OCI-LY7 (cell line): ENCODE data around the gene TPX2. TPM values are rescaled to one million over a fixed set of nuclear protein-coding genes. Genes with fewer than 3 reads are reported as not detected.

ENCODE experiments used
- BruUV-seq: library from RNA; stranded (reverse); fragments of 400-500 nt; replicated peaks from 2 replicates; lab custom pipeline; 2021; lab: Mats Ljungman, UMichigan
- CTCF ChIA-PET: fragments of 300-600 bp; sonication (Branson Sonifier 250); formaldehyde crosslinking; loops from one replicate; lab custom pipeline; 2022; ENCODE audit warnings: antibody characterized with exemption; ENCODE audit not compliant: unreplicated experiment; lab: Charles Lee
- POLR2A ChIA-PET: fragments of 300-600 bp; sonication (Branson Sonifier 250); formaldehyde crosslinking; loops from one replicate; lab custom pipeline; 2022; ENCODE audit warnings: antibody characterized with exemption; lab: Charles Lee
- DNase-seq: peaks from one replicate; pipeline ENCODE4 v3.0.0-alpha.2; 2015; ENCODE audit warnings: low spot score
- H2AFZ ChIP-seq: fragments of 200-600 bp; sonication (generic), shearing (Covaris generic); 2 replicates; pipeline ENCODE4 v1.6.1; 2014; ENCODE audit warnings: mild to moderate bottlenecking, antibody characterized with exemption, low read length, moderate library complexity
- H3K27ac ChIP-seq: fragments of 200-600 bp; sonication (generic); 2 replicates; pipeline ENCODE4 v1.5.1; 2014; ENCODE audit warnings: mixed run types, low read depth, mild to moderate bottlenecking, moderate library complexity, low read length, inconsistent platforms; ENCODE audit not compliant: poor library complexity, severe bottlenecking
- H3K36me3 ChIP-seq: fragments of 200-600 bp; sonication (generic); 2 replicates; pipeline ENCODE4 v1.6.1; 2014; ENCODE audit warnings: mild to moderate bottlenecking, antibody characterized with exemption, low read length, moderate library complexity, mixed read lengths; ENCODE audit not compliant: insufficient read depth
- H3K4me1 ChIP-seq: fragments of 200-600 bp; sonication (generic); 2 replicates; pipeline ENCODE4 v1.5.1; 2014; ENCODE audit warnings: mild to moderate bottlenecking, low read length; ENCODE audit not compliant: insufficient read depth, poor library complexity, severe bottlenecking
- H3K4me2 ChIP-seq: fragments of 200-600 bp; sonication (generic); 2 replicates; pipeline ENCODE4 v1.6.1; 2014; ENCODE audit warnings: mild to moderate bottlenecking, low read length
- H3K4me3 ChIP-seq: fragments of 200-600 bp; sonication (generic); 2 replicates; pipeline ENCODE4 v1.5.1; 2014; ENCODE audit warnings: mild to moderate bottlenecking, low read depth, low read length; ENCODE audit not compliant: poor library complexity, severe bottlenecking
- H3K79me2 ChIP-seq: fragments of 200-600 bp; sonication (generic); 2 replicates; pipeline ENCODE4 v1.6.1; 2016; ENCODE audit warnings: low read depth, mild to moderate bottlenecking, low read length, moderate library complexity, mixed read lengths; ENCODE audit not compliant: insufficient read depth
- H3K9me2 ChIP-seq: fragments of 200-600 bp; sonication (generic); 2 replicates; pipeline ENCODE4 v1.6.1; 2016; ENCODE audit warnings: mild to moderate bottlenecking, low read length, mixed read lengths; ENCODE audit not compliant: insufficient read depth
- H3K9me3 ChIP-seq: fragments of 200-600 bp; sonication (generic); 2 replicates; pipeline ENCODE4 v1.6.1; 2014; ENCODE audit warnings: mild to moderate bottlenecking, mixed run types, low read length, mixed read lengths
- H4K20me1 ChIP-seq: fragments of 200-600 bp; sonication (generic); 2 replicates; pipeline ENCODE4 v1.6.1; 2014; ENCODE audit warnings: mild to moderate bottlenecking, antibody characterized with exemption, low read length, moderate library complexity, mixed read lengths; ENCODE audit not compliant: insufficient read depth
- CTCF ChIP-seq: fragments of 200-600 bp; sonication (generic); conservative IDR thresholded peaks from 2 replicates; pipeline ENCODE4 v1.5.1; 2014; ENCODE audit warnings: mild to moderate bottlenecking, antibody characterized with exemption, low read length, moderate library complexity, mixed read lengths
- EZH2phosphoT487 ChIP-seq: fragments of 200-600 bp; sonication (generic); IDR thresholded peaks from 2 replicates; pipeline ENCODE4 v1.6.1; 2018; ENCODE audit warnings: low read depth, borderline replicate concordance, mild to moderate bottlenecking, mixed run types, antibody characterized with exemption, low read length, moderate library complexity, mixed read lengths
- intact Hi-C: fragments of 100-400 bp; cut with micrococcal nuclease; formaldehyde crosslinking; loops from one replicate; pipeline ENCODE4 v1.10.0; 2022; ENCODE audit not compliant: unreplicated experiment
- total RNA-seq, 2 experiments: library from RNA; depleted of rRNA in 1 of 2; stranded (reverse); fragments of >200 nt in 1 of 2; shearing (Covaris generic) in 1 of 2; gene quantifications; 2 replicates each; pipeline ENCODE4 v1.2.3, GENCODE V29; 2014 to 2022

Gene TPX2
- total RNA-seq, 2 experiments from 2014 or later: 121 to 173 TPM

- no peaks in the 10 kb centered on the region for H3K9me3 ChIP-seq
- peaks cover 22% of the 10 kb centered on the region; the same call in 1 of the 2 replicates for H4K20me1 ChIP-seq
- no peak for TF ChIP-seq CTCF
- no peak for TF ChIP-seq EZH2phosphoT487
- peaks cover 40% of the 10 kb centered on the region for H3K4me1 ChIP-seq
- peak overlapping the region; percentile 94 for H3K4me2 ChIP-seq
- H2AFZ ChIP-seq: no peak overlapping the region
- peak overlapping the region; percentile 89 for H3K27ac ChIP-seq
- intact Hi-C loops: loop anchor here (1.0 to 5.0 kb wide), 2 partner anchors 37 to 154 kb away; no protein-coding TSS in a partner anchor
- H3K9me2 ChIP-seq: no peaks in the 10 kb centered on the region
- BruUV-seq: TSS peak; percentile 74
- ChIA-PET CTCF (interaction anchor here (0.5 to 4.0 kb wide), 6 partner anchors 15 to 207 kb away, joined by 3 to 66 read pairs (median 5); partner anchors contain the start of gene HM13), POLR2A (interaction anchor here (0.7 to 3.9 kb wide), 14 partner anchors 9 to 68 kb away, joined by 3 to 79 read pairs (median 4); partner anchors contain the start of gene TPX2)
- DNase-seq: peak; percentile 35
- peak overlapping the region; percentile 95 for H3K4me3 ChIP-seq
- peaks cover 65% of the 10 kb centered on the region for H3K79me2 ChIP-seq
- peaks cover 52% of the 10 kb centered on the region for H3K36me3 ChIP-seq
Observed at GRCh38 chr20:31721408-31722256, 17.5 kb upstream of the TPX2 start.

- TF ChIP-seq CTCF (peak; percentile 66; the same call in 1 of the 2 replicates), EZH2phosphoT487 (no peak)
- ChIA-PET POLR2A (interaction anchor here (0.6 to 3.9 kb wide), 21 partner anchors 10 to 90 kb away, joined by 3 to 79 read pairs (median 4); partner anchors contain the start of gene TPX2), CTCF (interaction anchor here (0.7 to 4.0 kb wide), 12 partner anchors 16 to 88 kb away, joined by 3 to 66 read pairs (median 6); partner anchors contain the start of gene TPX2)
- Histone ChIP-seq H4K20me1 (peaks cover 14% of the 10 kb centered on the region; the same call in 1 of the 2 replicates), H3K4me1 (peaks cover 32% of the 10 kb centered on the region), H3K27ac (peak within 1 kb of the TSS; percentile 89), H3K79me2 (peaks cover 56% of the 10 kb centered on the region), H3K4me3 (peak within 1 kb of the TSS; percentile 95), H3K4me2 (peak within 1 kb of the TSS; percentile 94), H3K9me3 (no peaks in the 10 kb centered on the region), H3K9me2 (no peaks in the 10 kb centered on the region), H3K36me3 (peaks cover 43% of the 10 kb centered on the region), H2AFZ (peak within 1 kb of the TSS; percentile 60)
- intact Hi-C loops: loop anchor here (1.0 to 5.0 kb wide), 5 partner anchors 14 to 155 kb away; no protein-coding TSS in a partner anchor
- TSS peak; percentile 91 for BruUV-seq
- peak; percentile 75 for DNase-seq
Observed at GRCh38 chr20:31722257-31723068, 16.6 kb upstream of the TPX2 start, which contains the start of gene BCL2L1. TSS of gene BCL2L1 (minus strand) at chr20:31722868. CDS start at chr20:31722218, 650 bp downstream.
